CD4-positive, alpha-beta T cell (primary cell): Measurements from ENCODE around the gene LRRN4CL. TPM values are rescaled to one million over a fixed set of nuclear protein-coding genes. Genes with fewer than 3 reads are reported as not detected.
A peak's percentile ranks its signal among the peaks of the same experiment; 100 is the strongest.
"Not testable (repeated sequence)": the region's sequence is repeated elsewhere in the genome, so short reads cannot be mapped to it uniquely, and the experiment has no call there.

Experiments used
- ATAC-seq: fragments of 200-7000 bp; cut with Tn5 transposase; one replicate; pipeline ENCODE4 v1.10.0; 2022; ENCODE audit warnings: mild to moderate bottlenecking; ENCODE audit not compliant: poor library complexity
- CTCF ChIA-PET: fragments of 350-600 bp; sonication (Branson Sonifier 250); formaldehyde crosslinking; loops from one replicate; lab custom pipeline; 2021; ENCODE audit warnings: antibody characterized with exemption, inconsistent platforms; lab: Charles Lee
- POLR2A ChIA-PET: fragments of 350-600 bp; sonication (Branson Sonifier 250); formaldehyde crosslinking; loops from one replicate; lab custom pipeline; 2021; ENCODE audit warnings: antibody characterized with exemption, inconsistent platforms; lab: Charles Lee
- DNase-seq, 14 experiments: peaks; one replicate each; pipeline ENCODE4 v3.0.0-alpha.2; 2013 to 2020; ENCODE audit warnings: mixed read lengths in 2 of 14
- H3K27ac ChIP-seq, 2 donors: one replicate each; pipeline versions ENCODE4 v1.5.1 to v1.7.0; 2013; ENCODE audit warnings: low read length in 2 of 2, low read depth in 1 of 2, mild to moderate bottlenecking in 1 of 2
- H3K27me3 ChIP-seq, 2 experiments: 1 replicate in 1 of 2; 2 replicates in 1 of 2; pipeline versions ENCODE4 v1.6.1 to v1.7.0; 2013; ENCODE audit warnings: low read length in 2 of 2, control low read depth in 1 of 2, mild to moderate bottlenecking in 1 of 2, moderate library complexity in 1 of 2; ENCODE audit not compliant: insufficient read depth in 2 of 2, control insufficient read depth in 1 of 2
- H3K36me3 ChIP-seq: one replicate; pipeline ENCODE4 v1.6.1; 2013; ENCODE audit warnings: low read length, control low read depth; ENCODE audit not compliant: insufficient read depth
- H3K4me1 ChIP-seq: one replicate; pipeline ENCODE4 v1.6.1; 2013; ENCODE audit warnings: low read length, control low read depth; ENCODE audit not compliant: insufficient read depth
- H3K4me3 ChIP-seq: one replicate; pipeline ENCODE4 v1.5.1; 2013; ENCODE audit warnings: mild to moderate bottlenecking, low read length, moderate library complexity
- H3K9me3 ChIP-seq, 2 experiments: 1 replicate in 1 of 2; 2 replicates in 1 of 2; pipeline versions ENCODE4 v1.6.1 to v1.7.0; 2013; ENCODE audit warnings: low read length in 2 of 2, mild to moderate bottlenecking in 2 of 2, control low read depth in 1 of 2, moderate library complexity in 1 of 2; ENCODE audit not compliant: control insufficient read depth in 1 of 2, insufficient read depth in 1 of 2
- H3K27ac Mint-ChIP-seq: one replicate; pipeline ENCODE4 v1.8.0; 2020; ENCODE audit warnings: mixed read lengths
- H3K27me3 Mint-ChIP-seq: one replicate; pipeline ENCODE4 v1.8.0; 2021; ENCODE audit warnings: mixed read lengths
- H3K36me3 Mint-ChIP-seq: one replicate; pipeline ENCODE4 v1.8.0; 2021; ENCODE audit warnings: low read depth, mixed read lengths
- H3K4me1 Mint-ChIP-seq: one replicate; pipeline ENCODE4 v1.8.0; 2021; ENCODE audit warnings: low read depth, mixed read lengths
- H3K4me3 Mint-ChIP-seq: one replicate; pipeline ENCODE4 v1.8.0; 2020; ENCODE audit warnings: mild to moderate bottlenecking, mixed read lengths
- H3K9me3 Mint-ChIP-seq: one replicate; pipeline ENCODE4 v1.8.0; 2020; ENCODE audit warnings: mixed read lengths
- CTCF ChIP-seq: fragments of 200-600 bp; IDR thresholded peaks from one replicate; pipeline ENCODE4 v1.8.0; 2022; ENCODE audit warnings: antibody characterized with exemption, mild to moderate bottlenecking
- intact Hi-C, 2 experiments: fragments of 100-400 bp; cut with DNase I in 1 of 2; cut with micrococcal nuclease in 1 of 2; formaldehyde crosslinking; loops; one replicate each; pipeline versions ENCODE4 v1.15.1 to v1.9.0; 2023 to 2025; cut with DNase I, micrococcal nuclease
- total RNA-seq, 174 experiments: library from RNA in 2 of 174; stranded (reverse) in 2 of 174; gene quantifications; one replicate each; pipeline ENCODE4 v1.2.3 and lab custom pipeline; 2021 to 2026

The LRRN4CL gene
- total RNA-seq, 2 experiments from 2014 or later, result not detected

- Histone ChIP-seq H3K27ac (no peak overlapping the region), H3K9me3 (no peaks in the 10 kb centered on the region), H3K4me1 (peaks cover 19% of the 10 kb centered on the region), H3K36me3 (no peaks in the 10 kb centered on the region), H3K4me3 (no peak overlapping the region), H3K27me3 (no peaks in the 10 kb centered on the region)
- intact Hi-C loops, result no loop called here
- H3K27ac Mint-ChIP-seq, result peak overlapping the region; percentile 32
- H3K4me1 Mint-ChIP-seq, result peaks cover 21% of the 10 kb centered on the region
- H3K9me3 Mint-ChIP-seq, result no peaks in the 10 kb centered on the region
- DNase-seq (peak in 2 of 14 experiments; percentile 41 to 58), ATAC-seq (no peak)
- H3K36me3 Mint-ChIP-seq, result peaks cover 18% of the 10 kb centered on the region
- no peak for TF ChIP-seq CTCF
- no peak overlapping the region for H3K4me3 Mint-ChIP-seq
- no peaks in the 10 kb centered on the region for H3K27me3 Mint-ChIP-seq
- ChIA-PET POLR2A (no interaction called here), CTCF (no interaction called here)
Observed at GRCh38 chr11:62702246-62702645, 12.9 kb upstream of the LRRN4CL start.

GRCh38 chr11:62694455-62695167 lies 5.3 kb upstream of the LRRN4CL start:
- CTCF ChIA-PET, result interaction anchor here (0.6 to 2.7 kb wide), 17 partner anchors 8 to 300 kb away, joined by 3 to 14 read pairs (median 4); partner anchors contain the start of genes C11orf98, CSKMT, EML3 and MTA2
- intact Hi-C loops, result loop anchor here (1.0 to 2.0 kb wide), 4 partner anchors 101 to 300 kb away; no protein-coding TSS in a partner anchor

GRCh38 chr11:62693624-62694023 lies 4.3 kb upstream of the LRRN4CL start:
- H3K27me3 ChIP-seq, H3K4me3 Mint-ChIP-seq, H3K27ac ChIP-seq, DNase-seq, ATAC-seq, H3K4me1 ChIP-seq, H3K27ac Mint-ChIP-seq, H3K4me3 ChIP-seq, H3K9me3 Mint-ChIP-seq, H3K27me3 Mint-ChIP-seq, H3K4me1 Mint-ChIP-seq, H3K9me3 ChIP-seq: not testable (repeated sequence)
- H3K36me3 ChIP-seq, result peaks cover 24% of the 10 kb centered on the region
- ChIA-PET POLR2A (interaction anchor here (0.6 to 2.0 kb wide), 8 partner anchors 34 to 302 kb away, joined by 3 to 9 read pairs (median 4); partner anchors contain the start of genes HNRNPUL2, INTS5 and TUT1), CTCF (interaction anchor here (1.1 to 2.7 kb wide), 5 partner anchors 13 to 269 kb away, joined by 3 to 14 read pairs (median 8); partner anchors contain the start of genes EML3 and ROM1)
- peaks cover 31% of the 10 kb centered on the region for H3K36me3 Mint-ChIP-seq
- intact Hi-C loops, result loop anchor here (1.0 to 2.0 kb wide), 4 partner anchors 100 to 299 kb away; no protein-coding TSS in a partner anchor

More at GRCh38 chr11:62694455-62695167, 5.3 kb upstream of the LRRN4CL start:
- Histone ChIP-seq H3K36me3 (peaks cover 24% of the 10 kb centered on the region), H3K4me3 (no peak overlapping the region), H3K27ac (no peak overlapping the region), H3K27me3 (no peaks in the 10 kb centered on the region), H3K4me1 (peaks cover 4% of the 10 kb centered on the region), H3K9me3 (no peaks in the 10 kb centered on the region)
- Mint-ChIP-seq H3K4me3 (no peak overlapping the region), H3K4me1 (peaks cover 7% of the 10 kb centered on the region), H3K27me3 (no peaks in the 10 kb centered on the region), H3K36me3 (peaks cover 31% of the 10 kb centered on the region), H3K27ac (no peak overlapping the region), H3K9me3 (no peaks in the 10 kb centered on the region)
- POLR2A ChIA-PET, result interaction anchor here (0.6 to 2.0 kb wide), 9 partner anchors 29 to 270 kb away, joined by 3 to 9 read pairs (median 4); partner anchors contain the start of genes C11orf98, CSKMT, HNRNPUL2 and INTS5
- TF ChIP-seq CTCF, result peak; percentile 89
- ATAC-seq (peak; percentile 93), DNase-seq (peak; percentile 65 to 89 (median 74))
